ENCODE results near the gene FAM83E.

FAM83E gene

DNA sequence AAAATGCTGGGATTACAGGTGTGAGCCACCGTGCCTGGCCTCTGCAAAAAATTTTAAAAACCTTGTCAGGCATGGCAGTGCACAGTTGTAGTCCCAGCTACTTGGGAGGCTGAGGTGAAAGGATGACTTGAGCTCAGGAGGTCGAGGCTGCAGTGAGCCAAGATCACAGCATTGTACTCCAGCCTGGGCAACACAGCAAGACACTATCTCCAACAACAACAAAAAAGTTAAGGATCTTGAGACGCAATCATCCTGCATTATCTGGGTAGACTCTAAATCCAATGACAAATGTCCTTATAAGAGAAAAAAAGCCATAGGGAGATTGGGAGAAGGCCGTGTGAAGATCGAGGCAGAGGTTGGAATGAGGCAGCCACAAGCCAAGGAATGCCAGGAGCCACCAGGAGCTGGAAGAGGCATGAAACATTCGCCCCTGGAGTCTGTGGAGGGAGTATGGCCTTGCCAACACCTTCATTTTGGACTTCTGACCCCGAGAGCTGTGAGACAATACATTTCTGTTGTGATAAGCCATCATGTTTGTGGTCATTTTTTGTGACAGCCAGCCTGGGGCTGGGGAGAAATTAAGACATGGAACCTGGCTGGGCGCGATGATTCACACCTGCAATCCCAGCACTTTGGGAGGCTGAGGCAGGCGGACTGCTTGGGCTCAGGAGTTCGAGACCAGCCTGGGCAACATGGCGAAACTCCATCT is 36.3 kb upstream of the FAM83E start:
- Histone ChIP-seq H3K27ac (ENCODE audit: low read length) (no peak overlapping the region), H3K27me3 (ENCODE audit: low read depth, low read length) (no peaks in the 10 kb centered on the region), H3K4me3 (ENCODE audit: low read depth in 1 of 2, low read length in 2 of 2) (no peak overlapping the region)

DNA sequence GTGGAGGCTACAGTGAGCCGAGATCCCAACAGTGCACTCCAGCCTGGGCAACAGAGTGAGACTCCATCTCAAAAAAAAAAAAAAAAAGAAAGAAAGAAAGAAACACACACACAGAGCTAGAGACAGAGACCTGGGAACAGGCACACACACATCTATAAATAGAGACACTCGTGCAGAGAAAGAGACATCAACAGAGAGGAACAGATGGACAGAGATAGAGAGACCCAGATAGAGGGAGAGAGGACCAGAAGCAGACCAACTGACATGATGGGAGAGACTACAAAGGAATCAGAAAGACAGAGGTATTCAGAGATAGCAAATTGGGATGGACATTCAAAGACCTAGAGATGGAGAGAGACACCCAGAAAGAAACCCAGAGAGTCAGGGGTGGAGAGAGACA is 33.3 kb upstream of the FAM83E start:
- Histone ChIP-seq H3K27me3 (ENCODE audit: low read depth, low read length) (no peaks in the 10 kb centered on the region), H3K4me1 (ENCODE audit: control insufficient read depth in 1 of 2, insufficient read depth in 2 of 2, low read length in 2 of 2) (peaks cover 0 to 27% of the 10 kb centered on the region in 2 donors), H3K27ac (ENCODE audit: low read length) (no peak overlapping the region), H3K9me3 (ENCODE audit: control insufficient read depth in 1 of 2, low read length in 2 of 2) (no peaks in the 10 kb centered on the region), H3K36me3 (ENCODE audit: control insufficient read depth in 1 of 2, insufficient read depth in 2 of 2, low read length in 2 of 2) (no peaks in the 10 kb centered on the region), H3K4me3 (ENCODE audit: low read depth in 1 of 2, low read length in 2 of 2) (no peak overlapping the region)

More for the DNA sequence above, 36.3 kb upstream of the FAM83E start:
- Histone ChIP-seq H3K9me3 (ENCODE audit: control insufficient read depth in 1 of 2, low read length in 2 of 2) (no peaks in the 10 kb centered on the region), H3K4me1 (ENCODE audit: control insufficient read depth in 1 of 2, insufficient read depth in 2 of 2, low read length in 2 of 2) (peaks cover 0 to 7% of the 10 kb centered on the region in 2 donors), H3K36me3 (ENCODE audit: control insufficient read depth in 1 of 2, insufficient read depth in 2 of 2, low read length in 2 of 2) (no peaks in the 10 kb centered on the region)

DNA sequence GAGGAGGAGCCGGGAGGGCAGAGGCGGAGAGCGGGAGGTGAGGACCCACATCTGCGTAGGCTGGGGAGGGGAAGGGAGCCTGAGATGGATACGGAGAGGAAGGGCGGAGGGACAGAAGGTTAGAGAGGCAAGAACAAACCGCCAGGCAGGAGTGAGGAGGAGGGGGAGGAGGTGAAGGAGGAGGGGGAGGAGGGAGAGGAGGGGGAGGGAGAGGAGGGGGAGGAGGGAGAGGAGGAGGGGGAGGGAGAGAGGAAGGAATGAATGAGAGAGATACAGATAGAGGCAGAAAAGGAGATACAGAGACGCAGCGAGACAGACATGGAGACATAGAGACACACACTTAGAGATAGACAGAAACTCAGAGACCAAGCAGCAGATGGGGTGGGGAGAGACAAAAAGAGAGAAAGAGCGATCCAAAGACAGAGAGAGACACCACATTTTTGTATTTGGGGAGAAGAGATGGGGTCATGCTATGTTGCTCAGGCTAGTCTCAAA is 31.9 kb upstream of the FAM83E start:
- H3K4me1 ChIP-seq (ENCODE audit: control insufficient read depth in 1 of 2, insufficient read depth in 2 of 2, low read length in 2 of 2) = peaks cover 0 to 27% of the 10 kb centered on the region in 2 donors
- H3K4me3 ChIP-seq (ENCODE audit: low read depth in 1 of 2, low read length in 2 of 2) = peak overlapping the region in 1 of 2 donors; percentile 81
- H3K27ac ChIP-seq (ENCODE audit: low read length) = no peak overlapping the region

DNA sequence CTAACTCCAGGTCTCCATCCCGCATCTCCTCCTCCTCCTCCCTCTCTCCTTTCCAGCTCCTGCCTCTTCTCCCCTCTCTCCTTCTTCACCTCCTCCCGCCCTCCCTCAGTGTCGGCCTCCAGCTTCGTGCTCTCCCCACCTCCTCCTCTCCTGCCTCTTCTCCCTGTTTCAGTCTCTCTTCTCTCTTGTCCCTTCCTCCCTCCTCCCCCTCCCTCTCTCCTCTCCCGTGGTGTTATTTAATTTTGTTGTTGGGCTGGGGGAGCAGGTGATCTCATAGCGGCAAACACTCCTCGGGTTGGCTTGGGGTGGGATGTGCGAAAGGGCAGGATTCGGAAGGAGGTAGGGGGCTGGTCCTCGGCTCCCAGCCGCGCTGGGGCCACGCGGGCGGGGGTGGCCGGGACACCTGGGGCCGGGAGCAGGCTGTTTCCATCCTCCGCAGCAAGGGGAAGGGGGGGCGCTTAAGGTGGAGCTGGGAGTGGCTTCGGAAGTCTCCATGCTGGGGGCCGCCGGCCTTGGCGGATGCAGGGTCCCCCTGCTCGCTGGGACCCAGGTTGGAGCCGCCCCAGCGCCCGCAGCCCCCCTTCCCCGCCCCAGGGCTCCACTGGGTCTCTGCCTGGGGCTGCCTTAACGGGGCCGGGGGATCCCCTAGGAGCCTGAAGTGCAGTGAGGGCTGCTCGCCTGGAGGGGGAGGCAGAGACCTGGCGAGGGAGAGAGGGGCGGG is 31.3 kb upstream of the FAM83E start, which contains the start of gene CA11:
Gene CA11, minus strand, starts transcription at position 187 of the 721 bp plus-strand sequence. CDS start 555 bp downstream, outside the sequence.
- Histone ChIP-seq H3K27me3 (ENCODE audit: low read depth, low read length) (no peaks in the 10 kb centered on the region), H3K27ac (ENCODE audit: low read length) (peak within 1 kb of the TSS; percentile 53), H3K4me3 (ENCODE audit: low read depth in 1 of 2, low read length in 2 of 2) (peak within 1 kb of the TSS; percentile 69 to 81)

More for the DNA sequence above, 31.9 kb upstream of the FAM83E start:
- Histone ChIP-seq H3K36me3 (ENCODE audit: control insufficient read depth in 1 of 2, insufficient read depth in 2 of 2, low read length in 2 of 2) (no peaks in the 10 kb centered on the region), H3K9me3 (ENCODE audit: control insufficient read depth in 1 of 2, low read length in 2 of 2) (no peaks in the 10 kb centered on the region), H3K27me3 (ENCODE audit: low read depth, low read length) (no peaks in the 10 kb centered on the region)

DNA sequence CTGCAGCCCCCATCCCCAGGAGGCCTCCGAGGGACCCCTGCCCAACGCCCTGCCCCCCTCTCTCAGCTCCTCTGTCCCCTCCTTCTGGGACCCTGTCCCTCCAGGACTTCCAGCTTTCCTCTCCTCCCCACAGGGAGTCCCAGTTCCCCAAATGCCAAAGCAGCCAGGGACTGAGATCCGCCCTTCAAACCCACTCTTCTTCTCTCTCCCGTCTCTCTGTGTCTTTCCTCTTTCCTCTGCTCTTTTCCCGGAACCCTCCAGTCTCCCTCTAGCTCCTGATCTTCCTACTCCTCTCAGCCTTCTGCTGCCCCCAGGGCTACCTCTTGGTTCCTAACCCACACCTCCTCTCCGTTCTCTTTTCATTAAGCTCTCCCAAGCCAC is 30.7 kb upstream of the FAM83E start:
- Histone ChIP-seq H3K27ac (ENCODE audit: low read length) (peak overlapping the region; percentile 53), H3K4me3 (ENCODE audit: low read depth in 1 of 2, low read length in 2 of 2) (peak overlapping the region; percentile 69 to 81), H3K9me3 (ENCODE audit: control insufficient read depth in 1 of 2, low read length in 2 of 2) (no peaks in the 10 kb centered on the region), H3K27me3 (ENCODE audit: low read depth, low read length) (no peaks in the 10 kb centered on the region), H3K36me3 (ENCODE audit: control insufficient read depth in 1 of 2, insufficient read depth in 2 of 2, low read length in 2 of 2) (no peaks in the 10 kb centered on the region), H3K4me1 (ENCODE audit: control insufficient read depth in 1 of 2, insufficient read depth in 2 of 2, low read length in 2 of 2) (peaks cover 0 to 27% of the 10 kb centered on the region in 2 donors)

More for the DNA sequence above, 31.3 kb upstream of the FAM83E start, which contains the start of gene CA11:
- H3K4me1 ChIP-seq (ENCODE audit: control insufficient read depth in 1 of 2, insufficient read depth in 2 of 2, low read length in 2 of 2) = peaks cover 0 to 27% of the 10 kb centered on the region in 2 donors
- H3K9me3 ChIP-seq (ENCODE audit: control insufficient read depth in 1 of 2, low read length in 2 of 2) = no peaks in the 10 kb centered on the region
- H3K36me3 ChIP-seq (ENCODE audit: control insufficient read depth in 1 of 2, insufficient read depth in 2 of 2, low read length in 2 of 2) = no peaks in the 10 kb centered on the region

DNA sequence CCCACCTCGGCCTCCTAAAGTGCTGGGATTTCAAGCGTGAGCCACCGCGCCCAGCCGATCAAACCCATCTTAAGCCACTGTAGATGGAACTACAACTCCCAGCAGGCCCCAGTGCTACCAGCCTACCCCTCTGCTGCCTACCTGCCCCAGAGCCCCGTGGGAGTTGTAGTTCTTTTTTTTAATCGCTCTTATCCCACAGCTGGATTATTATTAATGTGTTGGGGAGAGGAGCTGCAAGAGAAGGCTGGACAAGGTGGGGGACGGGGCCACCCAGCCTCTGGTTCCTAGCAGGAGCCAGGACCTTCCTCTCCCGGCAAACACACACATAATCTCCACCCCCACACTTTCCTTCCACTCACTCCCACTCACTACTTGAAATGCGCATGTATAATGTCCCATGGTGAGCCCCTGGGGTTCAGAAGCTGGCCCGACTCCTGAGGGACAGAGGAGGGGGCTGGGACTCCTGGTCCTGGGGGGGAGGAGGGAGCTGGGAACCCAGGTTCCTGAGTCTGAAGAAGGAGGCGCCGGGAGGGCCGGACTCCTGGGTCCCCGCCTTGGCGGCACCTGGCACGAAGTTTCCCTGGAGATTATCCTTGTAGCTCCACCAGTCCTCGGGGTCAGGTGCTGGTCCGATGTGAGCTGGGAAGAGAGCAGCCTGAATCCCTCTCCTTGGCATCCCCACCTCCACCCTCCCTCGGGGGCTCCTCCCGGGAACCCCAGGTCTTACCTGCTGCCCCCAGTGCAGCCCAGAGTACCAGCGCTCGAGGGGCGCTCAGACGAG is 30.2 kb upstream of the FAM83E start:
- Histone ChIP-seq H3K27me3 (ENCODE audit: low read depth, low read length) (no peaks in the 10 kb centered on the region), H3K4me3 (ENCODE audit: low read depth in 1 of 2, low read length in 2 of 2) (peak overlapping the region; percentile 69 to 81), H3K27ac (ENCODE audit: low read length) (peak overlapping the region; percentile 53), H3K4me1 (ENCODE audit: control insufficient read depth in 1 of 2, insufficient read depth in 2 of 2, low read length in 2 of 2) (peaks cover 0 to 27% of the 10 kb centered on the region in 2 donors), H3K9me3 (ENCODE audit: control insufficient read depth in 1 of 2, low read length in 2 of 2) (no peaks in the 10 kb centered on the region), H3K36me3 (ENCODE audit: control insufficient read depth in 1 of 2, insufficient read depth in 2 of 2, low read length in 2 of 2) (no peaks in the 10 kb centered on the region)

DNA sequence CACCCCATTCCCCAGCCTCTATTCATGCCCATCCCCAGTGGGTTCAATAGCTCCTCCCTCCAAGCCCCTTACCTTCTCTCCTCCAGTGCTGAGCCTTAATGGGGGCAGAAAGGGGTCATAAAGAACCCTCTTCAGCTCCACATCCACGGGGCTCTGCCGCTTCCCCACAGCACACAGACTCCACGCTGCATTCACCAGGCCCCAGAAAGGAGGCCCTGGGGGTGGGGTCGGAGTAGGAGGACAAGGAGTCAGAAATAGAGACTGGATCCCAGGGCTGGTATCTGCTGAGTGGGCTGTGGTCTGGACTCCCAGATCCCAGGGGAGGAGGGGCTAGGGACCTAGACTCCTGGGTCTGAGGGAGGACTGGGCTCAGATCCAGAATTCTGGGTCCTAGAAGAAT is 29.5 kb upstream of the FAM83E start:
- Histone ChIP-seq H3K4me1 (ENCODE audit: control insufficient read depth in 1 of 2, insufficient read depth in 2 of 2, low read length in 2 of 2) (peaks cover 0 to 27% of the 10 kb centered on the region in 2 donors), H3K27ac (ENCODE audit: low read length) (no peak overlapping the region), H3K27me3 (ENCODE audit: low read depth, low read length) (no peaks in the 10 kb centered on the region), H3K4me3 (ENCODE audit: low read depth in 1 of 2, low read length in 2 of 2) (peak overlapping the region in 1 of 2 donors; percentile 81), H3K9me3 (ENCODE audit: control insufficient read depth in 1 of 2, low read length in 2 of 2) (no peaks in the 10 kb centered on the region), H3K36me3 (ENCODE audit: control insufficient read depth in 1 of 2, insufficient read depth in 2 of 2, low read length in 2 of 2) (no peaks in the 10 kb centered on the region)

DNA sequence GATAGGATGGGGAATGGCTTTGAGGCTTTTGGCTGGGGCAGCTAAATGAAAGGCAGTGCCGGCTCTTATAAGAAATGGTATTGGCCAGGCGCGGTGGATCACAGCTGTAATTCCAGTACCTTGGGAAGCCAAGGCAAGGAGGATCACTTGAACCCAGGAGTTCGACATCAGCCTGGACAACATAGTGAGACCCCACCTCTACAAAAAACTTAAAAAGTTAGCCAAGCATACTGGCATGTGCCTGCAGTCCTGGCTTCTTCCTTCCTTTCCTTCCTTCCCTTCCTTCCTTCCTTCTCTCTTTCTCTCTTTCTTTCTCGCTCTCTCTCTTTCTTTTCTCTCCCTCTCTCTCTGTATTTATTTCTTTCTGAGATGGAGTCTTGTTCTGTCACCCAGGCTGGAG is 28.0 kb upstream of the FAM83E start:
- H3K4me1 ChIP-seq (ENCODE audit: control insufficient read depth in 1 of 2, insufficient read depth in 2 of 2, low read length in 2 of 2) = peaks cover 6 to 35% of the 10 kb centered on the region in 2 donors
- no peak overlapping the region for H3K4me3 ChIP-seq (ENCODE audit: low read depth in 1 of 2, low read length in 2 of 2)
- H3K36me3 ChIP-seq (ENCODE audit: control insufficient read depth in 1 of 2, insufficient read depth in 2 of 2, low read length in 2 of 2) = no peaks in the 10 kb centered on the region
- no peak overlapping the region for H3K27ac ChIP-seq (ENCODE audit: low read length)
- H3K27me3 ChIP-seq (ENCODE audit: low read depth, low read length) = no peaks in the 10 kb centered on the region
- H3K9me3 ChIP-seq (ENCODE audit: control insufficient read depth in 1 of 2, low read length in 2 of 2) = no peaks in the 10 kb centered on the region

DNA sequence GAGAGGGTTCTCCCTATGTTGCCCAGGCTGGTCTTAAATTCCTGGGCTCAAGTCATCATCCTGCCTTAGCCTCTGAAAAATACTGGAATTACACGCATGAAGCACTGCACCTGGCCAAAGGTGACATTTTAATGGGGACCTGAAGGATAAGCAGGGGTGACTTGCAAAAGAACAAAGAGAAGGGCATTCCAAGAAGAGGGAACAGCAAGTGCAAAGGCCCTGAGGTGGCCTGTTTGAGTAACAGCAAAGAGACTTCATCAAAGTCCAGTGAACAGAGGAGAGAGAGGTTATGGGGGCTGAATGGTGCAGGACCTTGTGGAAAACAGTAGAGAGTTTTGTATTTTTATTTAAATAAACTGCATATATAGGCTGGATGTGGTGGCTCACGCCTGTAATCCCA is 27.0 kb upstream of the FAM83E start:
- H3K9me3 ChIP-seq (ENCODE audit: control insufficient read depth in 1 of 2, low read length in 2 of 2) = no peaks in the 10 kb centered on the region
- no peaks in the 10 kb centered on the region for H3K36me3 ChIP-seq (ENCODE audit: control insufficient read depth in 1 of 2, insufficient read depth in 2 of 2, low read length in 2 of 2)
- H3K4me1 ChIP-seq (ENCODE audit: control insufficient read depth in 1 of 2, insufficient read depth in 2 of 2, low read length in 2 of 2) = peaks cover 6 to 33% of the 10 kb centered on the region in 2 donors
- no peak overlapping the region for H3K27ac ChIP-seq (ENCODE audit: low read length)
- H3K4me3 ChIP-seq (ENCODE audit: low read depth in 1 of 2, low read length in 2 of 2) = no peak overlapping the region
- H3K27me3 ChIP-seq (ENCODE audit: low read depth, low read length) = no peaks in the 10 kb centered on the region

DNA sequence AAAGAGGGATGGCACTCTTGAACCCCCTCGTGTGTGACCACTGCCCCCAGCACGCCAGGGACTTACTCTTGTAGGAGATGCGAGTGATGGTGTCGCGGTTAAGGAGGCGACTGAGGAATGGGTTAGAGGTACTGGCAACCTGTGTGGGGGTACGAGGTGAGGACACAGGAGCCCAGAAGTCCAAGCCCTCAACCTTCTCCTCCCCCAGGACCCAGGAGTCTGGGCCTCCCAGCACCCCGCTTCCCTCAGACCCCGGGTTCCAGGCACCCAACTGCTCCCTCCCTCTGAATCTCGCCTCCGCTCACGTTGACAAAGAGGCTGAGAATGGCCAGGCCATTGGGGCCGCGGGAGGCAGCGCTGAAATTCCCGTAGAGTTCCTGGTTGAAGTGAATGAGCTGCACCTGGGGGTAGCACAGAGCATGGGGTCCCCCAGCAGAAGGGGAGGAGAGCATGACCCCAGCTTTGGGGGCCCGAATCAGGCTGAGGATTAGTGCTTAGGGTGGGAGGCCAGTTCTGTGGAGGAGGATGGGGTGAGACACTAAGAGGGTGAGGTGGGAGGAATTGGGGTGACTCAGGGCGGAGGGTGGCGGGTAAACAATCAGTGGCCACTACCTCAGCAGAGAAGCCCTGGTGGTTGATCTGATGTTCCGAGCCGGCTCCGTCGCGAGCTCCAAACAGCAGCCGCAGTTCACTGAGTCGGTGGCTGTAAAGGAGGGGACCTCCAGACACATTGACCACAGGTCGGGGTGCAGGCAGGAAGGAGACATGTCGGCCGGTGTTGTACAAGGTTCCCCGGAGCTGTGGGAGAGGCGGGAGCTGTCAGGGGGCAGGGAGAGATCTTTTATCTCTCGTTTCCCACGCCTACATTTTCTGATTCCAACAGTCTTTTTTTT is 24.9 kb upstream of the FAM83E start:
- Histone ChIP-seq H3K4me1 (ENCODE audit: control insufficient read depth in 1 of 2, insufficient read depth in 2 of 2, low read length in 2 of 2) (peaks cover 6 to 20% of the 10 kb centered on the region in 2 donors), H3K27ac (ENCODE audit: low read length) (no peak overlapping the region), H3K9me3 (ENCODE audit: control insufficient read depth in 1 of 2, low read length in 2 of 2) (no peaks in the 10 kb centered on the region), H3K4me3 (ENCODE audit: low read depth in 1 of 2, low read length in 2 of 2) (no peak overlapping the region), H3K36me3 (ENCODE audit: control insufficient read depth in 1 of 2, insufficient read depth in 2 of 2, low read length in 2 of 2) (no peaks in the 10 kb centered on the region), H3K27me3 (ENCODE audit: low read depth, low read length) (no peaks in the 10 kb centered on the region)

Data from muscle layer of duodenum (tissue), 2 donors.